MM.1S (cell line): ENCODE measurements around the gene AGTR1.

Experiments
- DNase-seq: peaks from one replicate; pipeline ENCODE4 v3.0.0-alpha.2; 2015
- H2AFZ ChIP-seq: fragments of 300-600 bp; sonication (generic); 2 replicates; pipeline ENCODE4 v1.6.0; 2016; ENCODE audit warnings: antibody characterized with exemption, low read length
- H3F3A ChIP-seq: fragments of 300-600 bp; sonication (generic); 2 replicates; pipeline ENCODE4 v1.6.1; 2016; ENCODE audit warnings: mild to moderate bottlenecking, antibody characterized with exemption, low read length, moderate library complexity, mixed read lengths; ENCODE audit not compliant: insufficient read depth
- H3K27ac ChIP-seq: fragments of 300-600 bp; sonication (generic); 2 replicates; pipeline ENCODE4 v1.5.1; 2016; ENCODE audit warnings: mild to moderate bottlenecking, low read length
- H3K27me3 ChIP-seq: fragments of 300-600 bp; sonication (generic); replicated peaks from 2 replicates; pipeline ENCODE4 v1.6.0; 2016; ENCODE audit warnings: low read length; ENCODE audit not compliant: insufficient read depth
- H3K36me3 ChIP-seq: fragments of 300-600 bp; sonication (generic); replicated peaks from 2 replicates; pipeline ENCODE4 v1.6.1; 2016; ENCODE audit warnings: mild to moderate bottlenecking, low read length, mixed read lengths; ENCODE audit not compliant: insufficient read depth
- H3K4me1 ChIP-seq: fragments of 300-600 bp; sonication (generic); 2 replicates; pipeline ENCODE4 v1.6.1; 2016; ENCODE audit warnings: low read length, mixed read lengths
- H3K4me2 ChIP-seq: fragments of 300-600 bp; sonication (generic); 2 replicates; pipeline ENCODE4 v1.6.0; 2016; ENCODE audit warnings: low read depth, low read length
- H3K4me3 ChIP-seq: fragments of 300-600 bp; sonication (generic); 2 replicates; pipeline ENCODE4 v1.5.1; 2016; ENCODE audit warnings: low read length, mixed read lengths
- H3K79me2 ChIP-seq: fragments of 300-600 bp; sonication (generic); 2 replicates; pipeline ENCODE4 v1.6.1; 2016; ENCODE audit warnings: mixed run types, low read length, mixed read lengths
- H3K9ac ChIP-seq: fragments of 300-600 bp; sonication (generic); 2 replicates; pipeline ENCODE4 v1.6.1; 2016; ENCODE audit warnings: low read length, mixed read lengths
- H3K9me2 ChIP-seq: fragments of 300-600 bp; sonication (generic); replicated peaks from 2 replicates; pipeline ENCODE4 v1.6.1; 2016; ENCODE audit warnings: mild to moderate bottlenecking, low read length, mixed read lengths; ENCODE audit not compliant: insufficient read depth
- H3K9me3 ChIP-seq: fragments of 300-600 bp; sonication (generic); replicated peaks from 2 replicates; pipeline ENCODE4 v1.6.1; 2016; ENCODE audit warnings: mild to moderate bottlenecking, low read length, mixed read lengths; ENCODE audit not compliant: insufficient read depth
- H4K20me1 ChIP-seq: fragments of 300-600 bp; sonication (generic); 2 replicates; pipeline ENCODE4 v1.6.1; 2016; ENCODE audit warnings: mild to moderate bottlenecking, low read length, moderate library complexity, mixed read lengths; ENCODE audit not compliant: insufficient read depth
- CTCF ChIP-seq: fragments of 300-600 bp; sonication (generic); IDR thresholded peaks from 2 replicates; pipeline ENCODE4 v1.5.1; 2016; ENCODE audit warnings: antibody characterized with exemption, low read length, mixed read lengths
- EZH2 ChIP-seq: fragments of 300-600 bp; sonication (generic); optimal IDR thresholded peaks from 2 replicates; pipeline ENCODE3; 2017; ENCODE audit warnings: low read depth, mild to moderate bottlenecking, antibody characterized with exemption, low read length, mixed read lengths
- EZH2phosphoT487 ChIP-seq: fragments of 300-600 bp; sonication (generic); IDR thresholded peaks from 2 replicates; pipeline ENCODE4 v1.6.1; 2018; ENCODE audit warnings: antibody characterized with exemption, low read length

AGTR1 gene

GRCh38 chr3:148711981-148712666, 14.4 kb downstream of the AGTR1 start:
- Histone ChIP-seq H3K4me2 (no peak overlapping the region), H3K36me3 (no peaks in the 10 kb centered on the region), H3K79me2 (no peaks in the 10 kb centered on the region), H3K4me1 (no peaks in the 10 kb centered on the region), H3K27ac (no peak overlapping the region), H3F3A (no peaks in the 10 kb centered on the region), H3K9me2 (no peaks in the 10 kb centered on the region), H2AFZ (no peak overlapping the region), H3K9me3 (no peaks in the 10 kb centered on the region), H3K9ac (no peak overlapping the region), H3K4me3 (no peak overlapping the region), H3K27me3 (no peaks in the 10 kb centered on the region), H4K20me1 (no peaks in the 10 kb centered on the region)
- TF ChIP-seq CTCF (no peak), EZH2 (no peak), EZH2phosphoT487 (no peak)
- DNase-seq: no peak

- H3K4me3 ChIP-seq: no peak overlapping the region
- H3K4me2 ChIP-seq: no peak overlapping the region
- H3F3A ChIP-seq: no peaks in the 10 kb centered on the region
Measured at GRCh38 chr3:148714521-148714920, 16.8 kb downstream of the AGTR1 start.

GRCh38 chr3:148716657-148717056, 19.0 kb downstream of the AGTR1 start:
- H3K79me2 ChIP-seq: no peaks in the 10 kb centered on the region
- H4K20me1 ChIP-seq: no peaks in the 10 kb centered on the region
- TF ChIP-seq EZH2: no peak
- TF ChIP-seq EZH2phosphoT487: no peak
- TF ChIP-seq CTCF: no peak
- no peak overlapping the region for H2AFZ ChIP-seq
- H3K4me1 ChIP-seq: no peaks in the 10 kb centered on the region
- H3K9ac ChIP-seq: no peak overlapping the region
- H3K4me2 ChIP-seq: no peak overlapping the region
- no peaks in the 10 kb centered on the region for H3K36me3 ChIP-seq
- H3K4me3 ChIP-seq: no peak overlapping the region
- H3K9me3 ChIP-seq: no peaks in the 10 kb centered on the region
- no peaks in the 10 kb centered on the region for H3F3A ChIP-seq
- no peaks in the 10 kb centered on the region for H3K9me2 ChIP-seq
- no peak overlapping the region for H3K27ac ChIP-seq
- H3K27me3 ChIP-seq: no peaks in the 10 kb centered on the region
- no peak for DNase-seq

More at GRCh38 chr3:148714521-148714920, 16.8 kb downstream of the AGTR1 start:
- Histone ChIP-seq H3K36me3 (no peaks in the 10 kb centered on the region), H3K27ac (no peak overlapping the region), H3K79me2 (no peaks in the 10 kb centered on the region), H3K9me3 (no peaks in the 10 kb centered on the region), H2AFZ (no peak overlapping the region), H3K9me2 (no peaks in the 10 kb centered on the region), H3K27me3 (no peaks in the 10 kb centered on the region), H3K9ac (no peak overlapping the region), H3K4me1 (no peaks in the 10 kb centered on the region), H4K20me1 (no peaks in the 10 kb centered on the region)
- TF ChIP-seq EZH2phosphoT487 (no peak), EZH2 (no peak), CTCF (no peak)
- no peak for DNase-seq
